Measurements from ENCODE around the gene VPS52.

GRCh38 chr6:33215271-33216116 lies 56.2 kb downstream of the VPS52 start:
- no peak for TF ChIP-seq EZH2 (IDR thresholded peaks at IDR 0.05; ENCODE audit: borderline replicate concordance, insufficient read depth, low read depth, low read length, poor library complexity, severe bottlenecking)
- no peak for TF ChIP-seq CTCF (IDR thresholded peaks at IDR 0.05)

Data from B cell (primary cell).